KMS-11 (cell line): ENCODE data around the gene PFKP.

Experiments
- H2AFZ ChIP-seq: fragments of 200-600 bp; sonication (generic); 2 replicates; pipeline ENCODE4 v1.6.1; 2016; ENCODE audit warnings: antibody characterized with exemption, mixed run types, low read depth
- H3K27ac ChIP-seq: fragments of 200-600 bp; sonication (generic); 2 replicates; pipeline ENCODE4 v1.6.1; 2016; ENCODE audit warnings: mild to moderate bottlenecking, mixed run types
- H3K27me3 ChIP-seq: fragments of 200-600 bp; sonication (generic); 2 replicates; pipeline ENCODE4 v1.6.1; 2017; ENCODE audit warnings: mild to moderate bottlenecking, low read depth, mixed run types, moderate library complexity; ENCODE audit not compliant: insufficient read depth
- H3K36me3 ChIP-seq: fragments of 200-600 bp; sonication (generic); 2 replicates; pipeline ENCODE4 v1.6.1; 2017; ENCODE audit warnings: mild to moderate bottlenecking, mixed run types; ENCODE audit not compliant: insufficient read depth
- H3K4me1 ChIP-seq: fragments of 200-600 bp; sonication (generic); 2 replicates; pipeline ENCODE4 v1.6.1; 2016; ENCODE audit warnings: mild to moderate bottlenecking, low read depth, mixed run types; ENCODE audit not compliant: poor library complexity, severe bottlenecking
- H3K4me2 ChIP-seq: fragments of 200-600 bp; sonication (generic); 2 replicates; pipeline ENCODE4 v1.7.0; 2016; ENCODE audit warnings: mild to moderate bottlenecking, mixed run types
- H3K4me3 ChIP-seq: fragments of 200-600 bp; sonication (generic); IDR thresholded peaks from 2 replicates; pipeline ENCODE4 v1.6.1; 2017; ENCODE audit warnings: low read depth, low read length, mixed read lengths; ENCODE audit not compliant: insufficient read depth
- H3K79me2 ChIP-seq: fragments of 200-600 bp; sonication (generic); 2 replicates; pipeline ENCODE4 v1.6.1; 2016; ENCODE audit warnings: low read depth, mixed run types; ENCODE audit not compliant: insufficient read depth
- H3K9ac ChIP-seq: fragments of 200-600 bp; sonication (generic); 2 replicates; pipeline ENCODE4 v1.6.1; 2016; ENCODE audit warnings: mild to moderate bottlenecking, mixed run types
- H4K20me1 ChIP-seq: fragments of 200-600 bp; sonication (generic); 2 replicates; pipeline ENCODE4 v1.6.1; 2016; ENCODE audit warnings: mild to moderate bottlenecking, mixed run types; ENCODE audit not compliant: insufficient read depth
- TF ChIP-seq, protein P1 (sequence below): fragments of 200-600 bp; sonication (generic); conservative IDR thresholded peaks from 2 replicates; pipeline ENCODE4 v1.6.1; 2017; ENCODE audit warnings: low read depth, mild to moderate bottlenecking, antibody characterized with exemption, low read length, moderate library complexity, mixed read lengths

Gene PFKP

DNA sequence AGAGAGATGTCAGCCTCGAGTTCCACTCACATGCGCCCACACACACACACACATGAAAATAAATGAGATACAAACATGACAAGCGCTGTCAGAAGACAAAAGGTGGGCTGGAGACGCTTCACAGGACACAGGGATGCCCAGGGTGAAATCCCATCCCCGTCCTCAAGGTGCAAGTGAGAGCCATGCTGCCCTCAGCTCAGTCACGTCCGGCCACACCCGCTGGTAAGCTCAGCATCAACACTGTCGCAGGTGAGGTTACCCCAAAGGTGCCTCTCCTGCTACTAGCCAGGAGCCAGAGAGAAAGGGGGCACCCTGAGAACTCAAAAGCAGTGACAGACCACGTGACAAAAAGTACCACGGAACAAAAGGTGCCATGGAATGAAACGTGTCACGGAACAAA lies 83.0 kb downstream of the PFKP start:
- Histone ChIP-seq H3K4me1 (peaks cover 7% of the 10 kb centered on the region), H3K4me3 (no peak overlapping the region), H4K20me1 (no peaks in the 10 kb centered on the region), H3K27me3 (no peaks in the 10 kb centered on the region), H3K9ac (no peak overlapping the region), H3K4me2 (no peak overlapping the region), H3K36me3 (no peaks in the 10 kb centered on the region), H3K79me2 (no peaks in the 10 kb centered on the region), H2AFZ (no peak overlapping the region), H3K27ac (no peak overlapping the region)
- TF ChIP-seq, protein P1, sequence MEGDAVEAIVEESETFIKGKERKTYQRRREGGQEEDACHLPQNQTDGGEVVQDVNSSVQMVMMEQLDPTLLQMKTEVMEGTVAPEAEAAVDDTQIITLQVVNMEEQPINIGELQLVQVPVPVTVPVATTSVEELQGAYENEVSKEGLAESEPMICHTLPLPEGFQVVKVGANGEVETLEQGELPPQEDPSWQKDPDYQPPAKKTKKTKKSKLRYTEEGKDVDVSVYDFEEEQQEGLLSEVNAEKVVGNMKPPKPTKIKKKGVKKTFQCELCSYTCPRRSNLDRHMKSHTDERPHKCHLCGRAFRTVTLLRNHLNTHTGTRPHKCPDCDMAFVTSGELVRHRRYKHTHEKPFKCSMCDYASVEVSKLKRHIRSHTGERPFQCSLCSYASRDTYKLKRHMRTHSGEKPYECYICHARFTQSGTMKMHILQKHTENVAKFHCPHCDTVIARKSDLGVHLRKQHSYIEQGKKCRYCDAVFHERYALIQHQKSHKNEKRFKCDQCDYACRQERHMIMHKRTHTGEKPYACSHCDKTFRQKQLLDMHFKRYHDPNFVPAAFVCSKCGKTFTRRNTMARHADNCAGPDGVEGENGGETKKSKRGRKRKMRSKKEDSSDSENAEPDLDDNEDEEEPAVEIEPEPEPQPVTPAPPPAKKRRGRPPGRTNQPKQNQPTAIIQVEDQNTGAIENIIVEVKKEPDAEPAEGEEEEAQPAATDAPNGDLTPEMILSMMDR = no peak

DNA sequence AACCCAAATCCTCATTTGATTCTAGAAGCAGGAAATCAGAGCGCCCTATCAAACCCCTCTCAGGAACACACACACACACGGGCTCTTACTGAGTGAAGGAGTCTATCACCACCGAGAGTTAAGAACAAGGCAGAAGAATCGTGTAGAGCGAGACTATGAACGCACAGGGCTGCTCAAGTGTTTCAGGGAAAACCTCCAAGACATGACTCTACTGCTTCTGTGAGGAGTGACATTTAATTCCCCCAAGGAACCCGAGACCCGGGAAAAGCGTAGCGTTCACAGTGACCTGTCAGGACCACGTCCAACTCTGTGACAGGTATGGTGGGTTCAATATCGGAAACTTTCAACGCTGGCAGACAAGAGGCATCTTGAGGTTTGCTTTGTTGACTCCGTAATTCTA lies 83.6 kb downstream of the PFKP start:
- Histone ChIP-seq H3K9ac (no peak overlapping the region), H3K4me1 (peaks cover 7% of the 10 kb centered on the region), H4K20me1 (no peaks in the 10 kb centered on the region), H3K36me3 (no peaks in the 10 kb centered on the region), H3K4me3 (no peak overlapping the region), H3K27ac (no peak overlapping the region), H2AFZ (no peak overlapping the region), H3K4me2 (no peak overlapping the region), H3K79me2 (no peaks in the 10 kb centered on the region), H3K27me3 (no peaks in the 10 kb centered on the region)
- TF ChIP-seq, protein P1 = no peak

DNA sequence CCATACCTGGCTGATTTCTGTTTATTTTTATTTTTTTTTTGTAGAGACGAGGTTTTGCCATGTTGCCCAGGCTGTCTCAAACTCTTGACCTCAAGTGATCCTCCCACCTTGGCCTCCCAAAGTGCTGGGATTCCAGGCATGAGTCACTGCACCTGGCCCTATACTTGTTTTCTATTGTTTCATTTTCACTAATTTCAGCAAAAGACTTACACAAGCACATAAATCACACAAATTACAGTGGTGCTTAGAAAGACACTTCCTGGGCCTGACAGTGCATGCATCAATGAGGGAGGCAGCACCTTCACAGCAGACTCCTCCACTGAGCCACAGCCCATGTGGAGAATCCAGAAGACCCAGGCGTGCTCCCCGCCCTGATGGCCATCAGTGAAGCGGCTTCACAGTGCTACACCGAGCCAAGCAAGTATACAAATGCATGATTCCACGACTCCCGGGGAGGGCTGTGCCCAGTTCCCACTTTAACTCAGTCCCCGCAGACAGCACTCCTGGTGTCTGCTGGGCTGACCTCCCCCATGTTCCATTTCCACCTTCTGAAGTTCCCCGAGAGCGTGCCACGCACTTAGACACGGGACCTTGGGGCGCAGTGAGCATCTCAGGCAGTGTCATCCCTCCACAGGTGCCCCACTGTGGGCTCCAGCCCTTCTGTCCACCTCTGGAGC lies 84.7 kb downstream of the PFKP start:
- no peaks in the 10 kb centered on the region for H3K27me3 ChIP-seq
- H3K4me2 ChIP-seq = no peak overlapping the region
- no peaks in the 10 kb centered on the region for H4K20me1 ChIP-seq
- no peaks in the 10 kb centered on the region for H3K79me2 ChIP-seq
- H2AFZ ChIP-seq = no peak overlapping the region
- peaks cover 7% of the 10 kb centered on the region for H3K4me1 ChIP-seq
- H3K9ac ChIP-seq = no peak overlapping the region
- no peak overlapping the region for H3K27ac ChIP-seq
- TF ChIP-seq, protein P1 = no peak
- H3K4me3 ChIP-seq = no peak overlapping the region
- peaks cover 2% of the 10 kb centered on the region; the same call in 1 of the 2 replicates for H3K36me3 ChIP-seq

DNA sequence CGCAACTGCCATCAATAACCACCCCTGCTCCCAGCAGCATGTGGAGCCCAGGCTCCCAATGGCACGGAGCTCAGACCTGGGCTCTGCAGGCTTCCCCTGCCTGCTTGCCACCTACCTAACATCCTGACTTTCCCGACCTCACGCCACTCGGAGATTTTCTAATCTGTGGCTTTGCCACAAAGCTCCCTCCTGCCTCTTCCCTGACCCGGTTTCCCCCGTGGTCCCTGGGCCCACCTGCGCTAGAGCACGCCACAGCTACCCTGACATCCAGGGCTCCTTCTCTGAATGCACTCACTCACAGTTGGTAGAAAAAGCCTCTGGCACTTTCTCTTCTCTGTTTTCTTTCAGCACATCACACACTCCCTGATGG lies 85.2 kb downstream of the PFKP start:
- Histone ChIP-seq H3K36me3 (peaks cover 6% of the 10 kb centered on the region; the same call in 1 of the 2 replicates), H3K4me1 (peaks cover 7% of the 10 kb centered on the region), H3K27ac (no peak overlapping the region), H3K27me3 (no peaks in the 10 kb centered on the region), H3K4me3 (no peak overlapping the region), H3K79me2 (no peaks in the 10 kb centered on the region), H3K9ac (no peak overlapping the region), H2AFZ (no peak overlapping the region), H3K4me2 (no peak overlapping the region), H4K20me1 (no peaks in the 10 kb centered on the region)
- TF ChIP-seq, protein P1 = no peak
